SK-N-SH (cell line): ENCODE measurements around the gene HASPIN. TPM values are rescaled to one million over a fixed set of nuclear protein-coding genes. Genes with fewer than 3 reads are reported as not detected.

Experiments used
- CTCF ChIA-PET: fragments of 300-600, 350-600 bp; formaldehyde crosslinking; extraction: SDS; loops from one replicate; lab custom pipeline; 2021; lab: Yijun Ruan, JAX
- POLR2A ChIA-PET: fragments of 350-600 bp; sonication (Branson Sonifier 250); formaldehyde crosslinking; extraction: SDS; loops from one replicate; lab custom pipeline; 2020; ENCODE audit warnings: antibody characterized with exemption, inconsistent platforms; lab: Yijun Ruan, JAX
- DNase-seq: peaks from one replicate; pipeline ENCODE4 v3.0.0; 2012
- H2AFZ ChIP-seq: fragments of 200-600 bp; sonication (generic); 2 replicates; pipeline ENCODE4 v1.8.1; 2016; ENCODE audit warnings: antibody characterized with exemption, mild to moderate bottlenecking, low read depth
- H3F3A ChIP-seq: fragments of 200-600 bp; sonication (generic); replicated peaks from 2 replicates; pipeline ENCODE3; 2016; ENCODE audit warnings: antibody characterized with exemption, mild to moderate bottlenecking; ENCODE audit not compliant: insufficient read depth
- H3K27ac ChIP-seq, 2 experiments: fragments of 200-500 bp in 1 of 2; fragments of 200-600 bp in 1 of 2; sonication (Bioruptor generic) in 1 of 2; sonication (generic), shearing (Covaris generic) in 1 of 2; 2 replicates each; pipeline versions ENCODE4 v1.5.1 to v1.6.1; 2014 to 2016; ENCODE audit warnings: low read depth in 2 of 2, inconsistent platforms in 1 of 2, low read length in 1 of 2, mild to moderate bottlenecking in 1 of 2, mixed read lengths in 1 of 2
- H3K27me3 ChIP-seq: fragments of 200-600 bp; sonication (generic), shearing (Covaris generic); 2 replicates; pipeline ENCODE4 v1.6.1; 2016; ENCODE audit warnings: mixed run types; ENCODE audit not compliant: insufficient read depth
- H3K36me3 ChIP-seq, 2 experiments: fragments of 200-500 bp in 1 of 2; fragments of 200-600 bp in 1 of 2; sonication (Bioruptor generic) in 1 of 2; sonication (generic) in 1 of 2; replicated peaks in 1 of 2; 2 replicates each; pipeline versions ENCODE3 to v1.5.1; 2014 to 2016; ENCODE audit warnings: low read length in 1 of 2, mild to moderate bottlenecking in 1 of 2; ENCODE audit not compliant: insufficient read depth in 2 of 2, control insufficient read depth in 1 of 2
- H3K4me1 ChIP-seq, 2 experiments: fragments of 200-500 bp in 1 of 2; fragments of 200-600 bp in 1 of 2; sonication (Bioruptor generic) in 1 of 2; sonication (generic), shearing (Covaris generic) in 1 of 2; 2 replicates each; pipeline versions ENCODE4 v1.5.1 to v1.6.1; 2014 to 2016; ENCODE audit warnings: low read depth in 1 of 2, low read length in 1 of 2, mixed run types in 1 of 2; ENCODE audit not compliant: insufficient read depth in 2 of 2, control insufficient read depth in 1 of 2
- H3K4me2 ChIP-seq: fragments of 200-600 bp; sonication (generic), shearing (Covaris generic); 2 replicates; pipeline ENCODE4 v1.6.1; 2017; ENCODE audit warnings: mixed run types
- H3K4me3 ChIP-seq, 2 experiments: fragments of 200-500 bp in 1 of 2; fragments of 200-600 bp in 1 of 2; sonication (Bioruptor generic) in 1 of 2; sonication (generic), shearing (Covaris generic) in 1 of 2; 2 replicates each; pipeline versions ENCODE4 v1.5.1 to v1.8.1; 2014 to 2016; ENCODE audit warnings: low read depth in 2 of 2, inconsistent platforms in 1 of 2, low read length in 1 of 2, mild to moderate bottlenecking in 1 of 2, mixed read lengths in 1 of 2, moderate library complexity in 1 of 2
- H3K79me2 ChIP-seq: fragments of 200-600 bp; sonication (generic); 2 replicates; pipeline ENCODE4 v1.8.1; 2017; ENCODE audit warnings: mild to moderate bottlenecking; ENCODE audit not compliant: insufficient read depth
- H3K9ac ChIP-seq: fragments of 200-600 bp; sonication (generic); 2 replicates; pipeline ENCODE4 v1.6.1; 2017; ENCODE audit warnings: mixed run types
- H3K9me2 ChIP-seq: fragments of 200-600 bp; sonication (generic); 2 replicates; pipeline ENCODE4 v1.6.1; 2017; ENCODE audit warnings: mixed run types
- H3K9me3 ChIP-seq: fragments of 200-600 bp; sonication (generic); 2 replicates; pipeline ENCODE4 v1.6.1; 2017; ENCODE audit warnings: mixed run types, mild to moderate bottlenecking, moderate library complexity
- H4K20me1 ChIP-seq: fragments of 200-600 bp; sonication (generic); 2 replicates; pipeline ENCODE4 v1.6.1; 2017; ENCODE audit warnings: mild to moderate bottlenecking, mixed run types; ENCODE audit not compliant: insufficient read depth
- EP300 ChIP-seq, 2 experiments: IDR thresholded peaks; 2 replicates each; pipeline versions ENCODE4 v1.4.0 to v1.6.1; 2012; ENCODE audit warnings: borderline replicate concordance in 1 of 2, low read depth in 1 of 2, low read length in 1 of 2
- FOXJ3 ChIP-seq: sonication (generic); formaldehyde crosslinking; IDR thresholded peaks from 2 replicates; pipeline ENCODE4 v1.5.1; 2020; ENCODE audit warnings: mild to moderate bottlenecking, missing genetic modification reagents
- MXI1 ChIP-seq: IDR thresholded peaks from 2 replicates; pipeline ENCODE4 v1.6.1; 2012; ENCODE audit warnings: mild to moderate bottlenecking, low read depth, low read length, improper control_type of control experiment
- NRF1 ChIP-seq: IDR thresholded peaks from 2 replicates; pipeline ENCODE4 v1.6.1; 2012; ENCODE audit warnings: low read depth, mild to moderate bottlenecking, low read length
- RXRA ChIP-seq: IDR thresholded peaks from 2 replicates; pipeline ENCODE4 v1.4.0; 2012; ENCODE audit warnings: low read depth, mild to moderate bottlenecking, borderline replicate concordance
- SMC3 ChIP-seq: IDR thresholded peaks from 2 replicates; pipeline ENCODE4 v1.6.1; 2012; ENCODE audit warnings: low read depth, low read length, improper control_type of control experiment
- TAF1 ChIP-seq: IDR thresholded peaks from 2 replicates; pipeline ENCODE4 v1.6.1; 2012; ENCODE audit warnings: low read depth, mild to moderate bottlenecking, low read length, moderate library complexity, borderline replicate concordance
- TCF12 ChIP-seq: IDR thresholded peaks from 2 replicates; pipeline ENCODE4 v1.4.0; 2012
- YY1 ChIP-seq: IDR thresholded peaks from 2 replicates; pipeline ENCODE4 v1.4.0; 2012; ENCODE audit warnings: low read depth, mild to moderate bottlenecking
- WGBS: methylation state at CpG from one replicate; pipeline ENCODE4 v1.1.6; 2017; ENCODE audit warnings: low lambda C conversion rate; 5-methylcytosine and 5-hydroxymethylcytosine counted together
- polyA plus RNA-seq, 3 experiments: library from polyadenylated mRNA; depleted of rRNA; stranded (reverse); fragments of >200 nt; gene quantifications; 2 replicates each; pipeline ENCODE4 v1.2.3, GENCODE V29; 2012
- TF ChIP-seq, protein P1 (sequence below): IDR thresholded peaks from 2 replicates; pipeline ENCODE4; 2012
- TF ChIP-seq, protein P2 (sequence below): fragments of 200-600 bp; sonication (generic); IDR thresholded peaks from 2 replicates; pipeline ENCODE4 v1.6.1; 2017; ENCODE audit warnings: antibody characterized with exemption, mild to moderate bottlenecking, moderate library complexity

HASPIN gene
- polyA plus RNA-seq, 1 of the 3 experiments (the other 2 are of a cell fraction): 1.4 TPM

DNA sequence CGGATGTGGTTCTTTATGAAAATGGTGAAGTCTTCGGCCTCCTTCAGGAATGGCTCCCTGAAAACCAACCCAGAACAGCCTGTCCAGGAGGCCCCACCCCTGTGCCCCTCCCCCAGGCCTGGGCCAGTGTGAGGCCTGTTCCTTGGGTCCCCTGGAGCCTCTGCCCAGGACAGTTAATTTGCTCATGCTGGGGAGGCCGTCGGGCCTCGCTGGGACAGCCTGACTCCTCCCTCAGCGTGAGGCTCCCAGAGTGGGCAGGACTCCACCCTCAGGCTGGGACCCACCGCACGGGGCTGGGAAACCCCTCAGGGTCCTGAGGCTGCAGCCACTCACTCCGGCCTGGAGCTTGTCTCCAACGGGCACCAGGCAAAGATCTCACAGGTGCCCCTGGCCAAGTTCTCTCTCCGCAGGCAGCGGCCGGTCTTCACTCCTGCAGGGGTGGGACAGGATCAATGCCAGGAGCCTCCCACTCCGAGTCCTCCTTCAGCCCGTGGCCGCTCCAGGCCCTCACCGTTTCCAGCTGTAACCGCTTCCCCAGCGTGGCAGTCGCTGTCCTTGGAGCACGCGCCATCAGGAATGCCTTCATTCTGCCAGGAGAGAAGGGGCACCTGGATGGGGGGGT lies 33.5 kb upstream of the HASPIN start (continued):
- no peak for TF ChIP-seq TAF1
- no peak for TF ChIP-seq NRF1
- TF ChIP-seq RXRA: no peak
- TF ChIP-seq EP300 (IDR thresholded peaks at IDR 0.05; ENCODE audit: borderline replicate concordance in 1 of 2, low read depth in 1 of 2, low read length in 1 of 2): no peak

DNA sequence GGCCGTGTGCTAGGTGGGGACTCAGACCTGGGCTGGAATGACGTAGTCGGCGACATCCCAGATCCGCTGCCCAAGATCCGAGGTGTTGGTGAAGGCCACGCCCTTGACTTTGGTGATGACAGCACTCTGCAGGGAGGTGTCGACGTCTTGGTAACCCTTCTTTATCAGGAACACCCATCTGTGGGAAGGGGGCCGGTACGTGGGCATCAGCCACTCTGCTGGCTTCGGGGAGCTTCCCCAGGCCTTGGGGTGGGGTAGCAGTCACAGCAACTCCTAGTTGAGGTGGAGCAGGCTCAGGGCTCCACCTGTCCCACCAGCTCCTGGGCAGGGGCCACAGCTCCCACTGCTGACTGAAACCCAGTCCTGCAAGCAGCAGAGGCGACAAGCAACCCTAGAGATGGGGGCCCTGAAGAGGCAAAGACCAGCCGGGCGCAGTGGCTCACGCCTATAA lies 32.1 kb upstream of the HASPIN start:
- Histone ChIP-seq H3F3A (no peaks in the 10 kb centered on the region), H3K27me3 (no peaks in the 10 kb centered on the region), H3K79me2 (no peaks in the 10 kb centered on the region), H3K9me3 (no peaks in the 10 kb centered on the region), H3K27ac (no peak overlapping the region), H3K4me2 (no peak overlapping the region), H2AFZ (no peak overlapping the region), H3K4me3 (no peak overlapping the region), H3K9me2 (no peaks in the 10 kb centered on the region), H3K9ac (no peak overlapping the region), H4K20me1 (no peaks in the 10 kb centered on the region), H3K4me1 (peaks cover 0 to 13% of the 10 kb centered on the region in 2 experiments; a peak in 1 of 4 replicates), H3K36me3 (no peaks in the 10 kb centered on the region)
- ChIA-PET CTCF (interaction anchor here (0.8 kb wide), 1 partner anchor 9 kb away, joined by 5 read pairs; no protein-coding TSS in a partner anchor), POLR2A (no interaction called here)
- TF ChIP-seq TAF1 (no peak), YY1 (no peak), FOXJ3 (CRISPR knock-in tag) (no peak), MXI1 (no peak), TCF12 (no peak)
- TF ChIP-seq, protein P1, sequence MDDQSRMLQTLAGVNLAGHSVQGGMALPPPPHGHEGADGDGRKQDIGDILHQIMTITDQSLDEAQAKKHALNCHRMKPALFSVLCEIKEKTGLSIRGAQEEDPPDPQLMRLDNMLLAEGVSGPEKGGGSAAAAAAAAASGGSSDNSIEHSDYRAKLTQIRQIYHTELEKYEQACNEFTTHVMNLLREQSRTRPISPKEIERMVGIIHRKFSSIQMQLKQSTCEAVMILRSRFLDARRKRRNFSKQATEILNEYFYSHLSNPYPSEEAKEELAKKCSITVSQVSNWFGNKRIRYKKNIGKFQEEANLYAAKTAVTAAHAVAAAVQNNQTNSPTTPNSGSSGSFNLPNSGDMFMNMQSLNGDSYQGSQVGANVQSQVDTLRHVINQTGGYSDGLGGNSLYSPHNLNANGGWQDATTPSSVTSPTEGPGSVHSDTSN: no peak
- DNase-seq: no peak
- 87% methylated on average over 15 of the region's 16 CpGs for WGBS

DNA sequence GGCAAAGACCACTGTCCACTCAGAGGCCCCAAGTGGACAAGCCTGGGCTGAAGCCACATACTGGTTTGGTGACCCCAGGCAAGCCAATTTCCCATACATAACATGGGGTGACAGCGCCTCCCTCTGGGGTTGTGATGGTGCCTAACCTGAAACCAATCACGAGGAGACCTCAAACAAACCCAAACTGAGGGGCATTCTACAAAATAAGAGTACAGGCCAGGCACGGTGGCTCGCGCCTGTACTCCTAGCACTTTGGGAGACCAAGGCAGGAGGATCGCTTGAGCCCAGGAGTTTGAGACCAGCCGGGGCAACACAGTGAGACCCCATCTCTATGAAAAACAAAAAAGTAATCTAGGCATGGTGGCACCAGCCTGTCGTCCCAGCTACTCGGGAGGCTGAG lies 31.4 kb upstream of the HASPIN start:
- Histone ChIP-seq H3K36me3 (no peaks in the 10 kb centered on the region), H3K4me3 (no peak overlapping the region), H4K20me1 (no peaks in the 10 kb centered on the region), H2AFZ (no peak overlapping the region), H3K9me3 (no peaks in the 10 kb centered on the region), H3K4me2 (no peak overlapping the region), H3K27ac (no peak overlapping the region)
- CTCF ChIA-PET: interaction anchor here (1.7 to 4.3 kb wide), 2 partner anchors 9 to 45 kb away, joined by 6 to 28 read pairs; no protein-coding TSS in a partner anchor
- POLR2A ChIA-PET: no interaction called here
- no peak for TF ChIP-seq SMC3
- TF ChIP-seq, protein P2, sequence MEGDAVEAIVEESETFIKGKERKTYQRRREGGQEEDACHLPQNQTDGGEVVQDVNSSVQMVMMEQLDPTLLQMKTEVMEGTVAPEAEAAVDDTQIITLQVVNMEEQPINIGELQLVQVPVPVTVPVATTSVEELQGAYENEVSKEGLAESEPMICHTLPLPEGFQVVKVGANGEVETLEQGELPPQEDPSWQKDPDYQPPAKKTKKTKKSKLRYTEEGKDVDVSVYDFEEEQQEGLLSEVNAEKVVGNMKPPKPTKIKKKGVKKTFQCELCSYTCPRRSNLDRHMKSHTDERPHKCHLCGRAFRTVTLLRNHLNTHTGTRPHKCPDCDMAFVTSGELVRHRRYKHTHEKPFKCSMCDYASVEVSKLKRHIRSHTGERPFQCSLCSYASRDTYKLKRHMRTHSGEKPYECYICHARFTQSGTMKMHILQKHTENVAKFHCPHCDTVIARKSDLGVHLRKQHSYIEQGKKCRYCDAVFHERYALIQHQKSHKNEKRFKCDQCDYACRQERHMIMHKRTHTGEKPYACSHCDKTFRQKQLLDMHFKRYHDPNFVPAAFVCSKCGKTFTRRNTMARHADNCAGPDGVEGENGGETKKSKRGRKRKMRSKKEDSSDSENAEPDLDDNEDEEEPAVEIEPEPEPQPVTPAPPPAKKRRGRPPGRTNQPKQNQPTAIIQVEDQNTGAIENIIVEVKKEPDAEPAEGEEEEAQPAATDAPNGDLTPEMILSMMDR: peak; percentile 16; the same call in 1 of the 2 replicates
- TF ChIP-seq, all 33 proteins: peak for 1
- WGBS: 83% methylated on average over 9 of the region's 9 CpGs
- H3K4me1 ChIP-seq: peaks cover 0 to 13% of the 10 kb centered on the region in 2 experiments; a peak in 1 of 4 replicates
- no peak for DNase-seq
- H3K79me2 ChIP-seq: no peaks in the 10 kb centered on the region
- no peak overlapping the region for H3K9ac ChIP-seq
- H3F3A ChIP-seq: no peaks in the 10 kb centered on the region
- no peaks in the 10 kb centered on the region for H3K9me2 ChIP-seq
- H3K27me3 ChIP-seq: no peaks in the 10 kb centered on the region
